Measurements from ENCODE around the gene TC2N.

Gene TC2N

GRCh38 chr14:91858536-91859275 lies 8.6 kb downstream of the TC2N start:
- Histone ChIP-seq H3K4me1 (peaks cover 0 to 24% (median 4%) of the 10 kb centered on the region in 4 donors), H3K4me3 (no peak overlapping the region), H3K36me3 (no peaks in the 10 kb centered on the region), H3K27ac (no peak overlapping the region), H3K9me3 (no peaks in the 10 kb centered on the region), H3K27me3 (no peaks in the 10 kb centered on the region)
- intact Hi-C loops (cut with DNase I; ENCODE audit: low total_unique reads) = no loop called here
- DNase-seq = peak in 1 of 2 donors; percentile 47
- TF ChIP-seq, protein P1, sequence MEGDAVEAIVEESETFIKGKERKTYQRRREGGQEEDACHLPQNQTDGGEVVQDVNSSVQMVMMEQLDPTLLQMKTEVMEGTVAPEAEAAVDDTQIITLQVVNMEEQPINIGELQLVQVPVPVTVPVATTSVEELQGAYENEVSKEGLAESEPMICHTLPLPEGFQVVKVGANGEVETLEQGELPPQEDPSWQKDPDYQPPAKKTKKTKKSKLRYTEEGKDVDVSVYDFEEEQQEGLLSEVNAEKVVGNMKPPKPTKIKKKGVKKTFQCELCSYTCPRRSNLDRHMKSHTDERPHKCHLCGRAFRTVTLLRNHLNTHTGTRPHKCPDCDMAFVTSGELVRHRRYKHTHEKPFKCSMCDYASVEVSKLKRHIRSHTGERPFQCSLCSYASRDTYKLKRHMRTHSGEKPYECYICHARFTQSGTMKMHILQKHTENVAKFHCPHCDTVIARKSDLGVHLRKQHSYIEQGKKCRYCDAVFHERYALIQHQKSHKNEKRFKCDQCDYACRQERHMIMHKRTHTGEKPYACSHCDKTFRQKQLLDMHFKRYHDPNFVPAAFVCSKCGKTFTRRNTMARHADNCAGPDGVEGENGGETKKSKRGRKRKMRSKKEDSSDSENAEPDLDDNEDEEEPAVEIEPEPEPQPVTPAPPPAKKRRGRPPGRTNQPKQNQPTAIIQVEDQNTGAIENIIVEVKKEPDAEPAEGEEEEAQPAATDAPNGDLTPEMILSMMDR (IDR thresholded peaks at IDR 0.05) = no peak

DNA sequence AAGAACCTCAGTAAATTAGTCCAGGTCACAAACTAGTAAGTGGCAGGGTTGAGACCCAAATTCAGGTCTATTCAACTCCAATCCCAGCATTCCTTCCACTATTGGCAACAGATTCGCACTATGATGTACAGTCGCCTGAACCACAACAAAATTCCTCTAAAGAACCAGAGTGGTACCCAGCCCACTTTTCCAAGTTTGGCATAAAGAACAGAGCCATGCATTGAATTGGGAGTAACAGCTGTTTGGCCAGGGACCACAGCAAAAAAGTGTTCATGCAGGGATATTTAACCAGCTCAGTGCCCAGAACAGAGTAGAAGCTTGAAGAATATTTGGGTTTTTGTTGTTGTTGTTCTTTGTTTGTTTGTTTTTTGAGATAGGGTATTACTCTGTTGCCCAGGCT lies 9.7 kb downstream of the TC2N start:
- H3K9me3 ChIP-seq = no peaks in the 10 kb centered on the region
- no peaks in the 10 kb centered on the region for H3K27me3 ChIP-seq
- no peak overlapping the region for H3K4me3 ChIP-seq
- H3K27ac ChIP-seq = no peak overlapping the region
- TF ChIP-seq, protein P1 (IDR thresholded peaks at IDR 0.05) = no peak
- DNase-seq = no peak
- no peaks in the 10 kb centered on the region for H3K36me3 ChIP-seq
- peaks cover 0 to 32% (median 4%) of the 10 kb centered on the region in 4 donors for H3K4me1 ChIP-seq
- intact Hi-C loops (cut with DNase I; ENCODE audit: low total_unique reads) = no loop called here

DNA sequence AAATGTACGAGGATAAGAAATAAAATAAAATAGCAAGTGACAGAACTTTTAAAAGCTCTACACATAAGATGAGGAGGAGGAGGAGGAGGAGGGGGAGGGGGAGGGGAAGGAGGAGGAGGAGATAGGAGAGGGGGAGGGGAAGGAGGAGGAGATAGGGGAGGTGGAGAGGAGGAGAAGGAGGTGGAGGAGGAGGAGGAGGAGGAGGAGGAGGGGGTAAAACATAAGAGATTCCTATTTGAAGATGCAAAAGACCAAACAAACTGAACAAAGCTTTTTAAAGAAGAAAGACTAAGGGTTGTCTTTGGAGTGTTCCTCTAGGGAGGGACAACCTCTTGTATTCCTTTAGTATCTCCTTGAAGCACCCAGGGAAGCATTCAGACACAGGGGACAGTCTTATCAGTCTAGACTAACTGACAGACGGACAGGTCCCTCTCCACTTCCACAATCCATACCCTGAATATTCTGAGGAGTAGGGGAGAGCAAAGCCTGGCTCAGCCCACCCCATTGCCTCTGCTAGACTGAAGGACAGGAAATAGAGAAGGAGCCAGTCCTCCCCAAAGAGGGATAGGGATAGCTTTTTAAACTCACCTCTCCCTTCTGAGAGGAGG lies 12.9 kb downstream of the TC2N start:
- no peak for DNase-seq
- Histone ChIP-seq H3K9me3 (no peaks in the 10 kb centered on the region), H3K27me3 (no peaks in the 10 kb centered on the region), H3K4me1 (peaks cover 0 to 43% (median 4%) of the 10 kb centered on the region in 4 donors), H3K36me3 (no peaks in the 10 kb centered on the region), H3K27ac (peak overlapping the region; percentile 48 to 52), H3K4me3 (no peak overlapping the region)
- intact Hi-C loops (cut with DNase I; ENCODE audit: low total_unique reads) = no loop called here
- TF ChIP-seq, protein P1 (IDR thresholded peaks at IDR 0.05) = no peak

- TF ChIP-seq, protein P1 (IDR thresholded peaks at IDR 0.05) = no peak
- Histone ChIP-seq H3K9me3 (no peaks in the 10 kb centered on the region), H3K36me3 (no peaks in the 10 kb centered on the region), H3K4me1 (peaks cover 0 to 35% (median 4%) of the 10 kb centered on the region in 4 donors), H3K4me3 (no peak overlapping the region), H3K27ac (no peak overlapping the region), H3K27me3 (no peaks in the 10 kb centered on the region)
- intact Hi-C loops (cut with DNase I; ENCODE audit: low total_unique reads) = no loop called here
- DNase-seq = no peak
These were observed 15.8 kb downstream of the TC2N start for GRCh38 chr14:91851563-91851962.

DNA sequence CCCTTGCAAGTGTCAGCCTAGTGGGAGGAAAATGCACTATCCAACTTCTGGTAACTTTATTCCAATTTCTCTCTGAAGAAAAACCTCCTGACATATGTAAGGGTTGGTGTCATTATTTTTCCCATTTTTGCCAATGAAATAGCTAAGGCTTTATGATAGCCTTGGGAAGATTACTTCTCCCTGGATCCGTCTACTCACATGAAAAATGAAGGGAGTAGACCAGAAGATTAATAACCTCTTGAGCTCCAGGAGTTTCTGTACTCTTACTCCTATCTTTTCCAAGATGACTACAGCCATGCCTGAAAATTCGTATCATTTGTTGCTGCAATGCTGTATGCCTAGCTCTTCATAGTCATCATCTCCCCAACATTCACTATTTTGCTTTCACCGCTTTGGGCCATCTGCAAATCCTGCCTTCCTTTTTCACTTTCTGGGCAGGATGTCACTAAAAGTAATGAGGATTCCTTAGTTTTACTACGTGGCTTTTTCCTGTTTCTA lies 18.8 kb downstream of the TC2N start:
- DNase-seq = no peak
- Histone ChIP-seq H3K27me3 (no peaks in the 10 kb centered on the region), H3K27ac (no peak overlapping the region), H3K36me3 (no peaks in the 10 kb centered on the region), H3K4me1 (peaks cover 0 to 17% (median 0%) of the 10 kb centered on the region in 4 donors), H3K4me3 (no peak overlapping the region), H3K9me3 (no peaks in the 10 kb centered on the region)
- intact Hi-C loops (cut with DNase I; ENCODE audit: low total_unique reads) = no loop called here
- TF ChIP-seq, protein P1 (IDR thresholded peaks at IDR 0.05) = no peak
